GM23338 (cell line): ENCODE measurements around the gene ERC2.

Experiments used
- CTCF ChIP-seq, 2 experiments: fragments of 200-600 bp in 1 of 2; sonication (generic) in 1 of 2; conservative IDR thresholded peaks; 2 replicates each; pipeline versions ENCODE4 v1.5.1 to v1.6.1; 2016 to 2017; ENCODE audit warnings: antibody characterized with exemption in 2 of 2, low read depth in 2 of 2, mild to moderate bottlenecking in 2 of 2, moderate library complexity in 1 of 2
- EZH2 ChIP-seq: fragments of 200-600 bp; sonication (generic); IDR thresholded peaks from one replicate; pipeline ENCODE4 v1.8.0; 2017; ENCODE audit warnings: antibody characterized with exemption, mild to moderate bottlenecking, low read depth; ENCODE audit not compliant: unreplicated experiment
- EZH2phosphoT487 ChIP-seq: fragments of 200-600 bp; sonication (generic); IDR thresholded peaks from one replicate; pipeline ENCODE4 v1.8.1; 2018; ENCODE audit warnings: antibody characterized with exemption; ENCODE audit not compliant: unreplicated experiment
- JUNB ChIP-seq: IDR thresholded peaks from one replicate; pipeline ENCODE4 v1.6.1; 2016; ENCODE audit warnings: antibody characterized with exemption; ENCODE audit not compliant: unreplicated experiment
- POLR2AphosphoS5 ChIP-seq: IDR thresholded peaks from 2 replicates; pipeline ENCODE4 v1.6.1; 2016; ENCODE audit warnings: antibody characterized with exemption, low read depth
- REST ChIP-seq: IDR thresholded peaks from one replicate; pipeline ENCODE4 v1.6.1; 2018; ENCODE audit warnings: antibody characterized with exemption; ENCODE audit not compliant: unreplicated experiment
- STAT1 ChIP-seq: IDR thresholded peaks from one replicate; pipeline ENCODE4 v1.6.1; 2016; ENCODE audit warnings: antibody characterized with exemption; ENCODE audit not compliant: unreplicated experiment

GRCh38 chr3:55801068-55801467 lies 667.2 kb downstream of the ERC2 start:
- TF ChIP-seq EZH2 (no peak), CTCF (conservative IDR thresholded peaks at IDR 0.05; ENCODE audit: low read depth in 2 of 2) (no peak), POLR2AphosphoS5 (no peak), JUNB (no peak), STAT1 (no peak), REST (no peak), EZH2phosphoT487 (no peak)
